Sigmoid colon (tissue), 7 donors: ENCODE measurements around the gene COBL. TPM values are rescaled to one million over a fixed set of nuclear protein-coding genes. Genes with fewer than 3 reads are reported as not detected.

Source experiments
- DNase-seq: peaks from one replicate; pipeline ENCODE4 v3.0.0-alpha.2; 2019
- H3K27ac ChIP-seq, 4 donors: fragments of 200-600 bp; sonication (generic); one replicate each; pipeline ENCODE4 v1.5.1; 2016 to 2019; ENCODE audit warnings: mild to moderate bottlenecking in 1 of 4
- H3K27me3 ChIP-seq, 3 donors: fragments of 200-600 bp; sonication (generic); one replicate each; pipeline ENCODE4 v1.5.1; 2019; ENCODE audit warnings: mild to moderate bottlenecking in 1 of 3
- H3K36me3 ChIP-seq, 4 donors: fragments of 200-600 bp; sonication (generic); one replicate each; pipeline ENCODE4 v1.5.1; 2016 to 2019
- H3K4me1 ChIP-seq, 4 donors: fragments of 200-600 bp; sonication (generic); one replicate each; pipeline ENCODE4 v1.5.1; 2017 to 2019
- H3K4me3 ChIP-seq, 4 donors: fragments of 200-600 bp; sonication (generic); one replicate each; pipeline ENCODE4 v1.5.1; 2017 to 2019; ENCODE audit warnings: mild to moderate bottlenecking in 2 of 4, moderate library complexity in 1 of 4
- H3K9me3 ChIP-seq, 4 donors: fragments of 200-600 bp in 3 of 4; sonication (generic) in 3 of 4; one replicate each; pipeline versions ENCODE4 v1.5.1 to v1.6.1; 2013 to 2019
- EP300 ChIP-seq, 4 donors: sonication (generic); formaldehyde crosslinking; IDR thresholded peaks; one replicate each; pipeline ENCODE4 v1.6.1; 2017; ENCODE audit warnings: antibody characterized with exemption in 4 of 4
- POLR2A ChIP-seq, 2 donors: fragments of 450-650 bp; IDR thresholded peaks; one replicate each; pipeline ENCODE4 v1.6.1; 2016; ENCODE audit warnings: antibody characterized with exemption in 2 of 2, mild to moderate bottlenecking in 2 of 2, moderate library complexity in 2 of 2
- POLR2AphosphoS5 ChIP-seq, 4 donors: sonication (generic); formaldehyde crosslinking; IDR thresholded peaks; one replicate each; pipeline ENCODE4 v1.6.1; 2017; ENCODE audit warnings: antibody characterized with exemption in 4 of 4
- WGBS, 2 donors: extraction: QIAGEN DNeasy Blood & Tissue Kit; methylation state at CpG; one replicate each; pipeline ENCODE4 v1.1.7; 2013; 5-methylcytosine and 5-hydroxymethylcytosine counted together
- intact Hi-C: fragments of 100-400 bp; cut with DNase I; formaldehyde crosslinking; loops from one replicate; pipeline ENCODE4 v1.15.1; 2023
- polyA plus RNA-seq, 3 donors: library from polyadenylated mRNA; stranded (reverse); fragments of 200-250 nt; gene quantifications; one replicate each; pipeline ENCODE4 v1.2.3, GENCODE V29; 2013
- total RNA-seq, 4 donors: library from RNA; depleted of rRNA; stranded (reverse); fragments of >200 nt; gene quantifications; one replicate each; pipeline ENCODE4 v1.1.0, GENCODE V29; 2016
- TF ChIP-seq, protein P1 (sequence below), 4 experiments: fragments of 450-650 bp in 3 of 4; fragments of 200-600 bp in 1 of 4; IDR thresholded peaks; one replicate each; pipeline ENCODE4 v1.5.1; 2016 to 2019; ENCODE audit warnings: antibody characterized with exemption in 4 of 4, mild to moderate bottlenecking in 3 of 4, moderate library complexity in 2 of 4
- donor health status: healthy with polysubstance abuse.
- donor health status: Bipolar disorder and iron deficiency.
- donor health status: healthy.

Gene COBL
- total and polyA plus RNA-seq, 7 donors: 3.0 to 27.6 (median 10.0) TPM

DNA sequence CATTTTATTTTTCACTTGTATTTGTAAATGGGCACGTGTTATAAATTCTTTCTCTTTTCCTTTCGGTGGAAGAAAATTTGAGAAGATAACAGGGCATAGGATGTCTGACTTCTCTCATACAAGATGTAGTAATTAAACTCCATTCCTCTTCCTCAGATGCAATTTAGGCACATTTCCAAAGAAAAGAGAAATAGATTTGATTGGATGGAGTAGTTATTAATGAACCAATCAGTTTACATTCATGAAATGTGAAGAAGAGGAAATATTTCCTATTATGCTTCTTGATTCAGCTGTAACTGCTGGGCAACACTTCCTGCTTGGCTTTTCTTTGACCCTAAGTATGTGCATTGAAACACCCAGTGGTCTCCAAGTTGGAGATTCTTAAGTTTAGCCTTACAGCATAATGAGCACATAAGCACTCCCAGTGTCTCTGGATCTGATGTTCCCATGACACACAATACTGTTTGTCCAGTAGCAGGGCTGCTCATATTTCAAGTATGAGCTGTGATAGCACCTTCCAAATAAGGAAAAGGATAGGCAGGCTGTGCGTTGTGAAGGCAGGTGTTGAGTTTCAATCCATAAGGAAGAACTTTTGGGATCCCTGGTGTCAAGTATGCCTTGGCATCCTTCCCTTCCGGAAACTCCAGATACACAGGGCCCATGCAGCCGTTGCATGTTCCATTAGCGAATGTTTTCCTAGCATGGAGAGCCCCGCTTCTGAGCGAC, 33.4 kb upstream of the COBL start:
- Histone ChIP-seq H3K27me3 (no peaks in the 10 kb centered on the region), H3K4me1 (peaks cover 0 to 7% (median 0%) of the 10 kb centered on the region in 4 donors), H3K9me3 (no peaks in the 10 kb centered on the region), H3K36me3 (no peaks in the 10 kb centered on the region), H3K27ac (no peak overlapping the region), H3K4me3 (no peak overlapping the region)
- intact Hi-C loops: no loop called here
- TF ChIP-seq POLR2AphosphoS5 (IDR thresholded peaks at IDR 0.05) (no peak), EP300 (IDR thresholded peaks at IDR 0.05) (no peak), POLR2A (IDR thresholded peaks at IDR 0.05) (no peak)
- TF ChIP-seq, protein P1, sequence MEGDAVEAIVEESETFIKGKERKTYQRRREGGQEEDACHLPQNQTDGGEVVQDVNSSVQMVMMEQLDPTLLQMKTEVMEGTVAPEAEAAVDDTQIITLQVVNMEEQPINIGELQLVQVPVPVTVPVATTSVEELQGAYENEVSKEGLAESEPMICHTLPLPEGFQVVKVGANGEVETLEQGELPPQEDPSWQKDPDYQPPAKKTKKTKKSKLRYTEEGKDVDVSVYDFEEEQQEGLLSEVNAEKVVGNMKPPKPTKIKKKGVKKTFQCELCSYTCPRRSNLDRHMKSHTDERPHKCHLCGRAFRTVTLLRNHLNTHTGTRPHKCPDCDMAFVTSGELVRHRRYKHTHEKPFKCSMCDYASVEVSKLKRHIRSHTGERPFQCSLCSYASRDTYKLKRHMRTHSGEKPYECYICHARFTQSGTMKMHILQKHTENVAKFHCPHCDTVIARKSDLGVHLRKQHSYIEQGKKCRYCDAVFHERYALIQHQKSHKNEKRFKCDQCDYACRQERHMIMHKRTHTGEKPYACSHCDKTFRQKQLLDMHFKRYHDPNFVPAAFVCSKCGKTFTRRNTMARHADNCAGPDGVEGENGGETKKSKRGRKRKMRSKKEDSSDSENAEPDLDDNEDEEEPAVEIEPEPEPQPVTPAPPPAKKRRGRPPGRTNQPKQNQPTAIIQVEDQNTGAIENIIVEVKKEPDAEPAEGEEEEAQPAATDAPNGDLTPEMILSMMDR (IDR thresholded peaks at IDR 0.05): no peak
- DNase-seq: no peak
- 23 to 65% methylated on average over 8 of the region's 8 CpGs for WGBS, 2 donors

DNA sequence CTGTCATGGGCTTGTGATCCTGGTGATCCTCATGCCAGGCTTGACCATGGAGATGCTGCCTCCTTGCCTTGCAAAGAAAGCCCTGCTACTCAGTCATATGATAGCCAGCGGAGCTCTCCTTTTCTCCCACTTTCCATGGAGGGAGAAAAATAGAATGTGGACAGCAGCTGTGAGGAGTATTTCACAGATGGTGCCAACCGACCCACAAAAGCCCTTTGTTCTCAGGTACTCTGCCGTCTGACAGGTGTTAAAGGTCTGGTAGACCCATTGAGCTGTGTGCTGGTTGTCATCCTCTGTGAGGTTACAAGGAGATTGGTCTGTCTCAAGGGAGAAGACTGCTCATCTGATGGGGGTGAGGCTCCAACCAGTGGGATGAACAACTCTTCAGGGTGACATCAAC, 29.5 kb upstream of the COBL start:
- H3K4me1 ChIP-seq: peaks cover 0 to 7% (median 0%) of the 10 kb centered on the region in 4 donors
- WGBS, 2 donors: 28 to 59% methylated on average over 3 of the region's 3 CpGs
- H3K27ac ChIP-seq: no peak overlapping the region
- no peaks in the 10 kb centered on the region for H3K36me3 ChIP-seq
- no peak overlapping the region for H3K4me3 ChIP-seq
- no peaks in the 10 kb centered on the region for H3K9me3 ChIP-seq
- no peak for DNase-seq
- intact Hi-C loops: no loop called here
- TF ChIP-seq POLR2AphosphoS5 (IDR thresholded peaks at IDR 0.05) (no peak), EP300 (IDR thresholded peaks at IDR 0.05) (no peak), POLR2A (IDR thresholded peaks at IDR 0.05) (no peak)
- TF ChIP-seq, protein P1 (IDR thresholded peaks at IDR 0.05): no peak
- H3K27me3 ChIP-seq: no peaks in the 10 kb centered on the region

GRCh38 chr7:51344406-51345138, 28.0 kb upstream of the COBL start:
- Histone ChIP-seq H3K27me3 (no peaks in the 10 kb centered on the region), H3K4me3 (no peak overlapping the region), H3K4me1 (no peaks in the 10 kb centered on the region), H3K36me3 (no peaks in the 10 kb centered on the region), H3K9me3 (no peaks in the 10 kb centered on the region), H3K27ac (no peak overlapping the region)
- intact Hi-C loops: no loop called here
- TF ChIP-seq, protein P1 (IDR thresholded peaks at IDR 0.05): no peak
- WGBS, 2 donors: 42 to 78% methylated on average over 6 of the region's 6 CpGs
- no peak for DNase-seq

GRCh38 chr7:51340936-51341335, 24.3 kb upstream of the COBL start:
- whole genome bisulfite sequencing, 2 donors: 94 to 96% methylated on average over 6 of the region's 6 CpGs
- H3K36me3 ChIP-seq: no peaks in the 10 kb centered on the region
- no peaks in the 10 kb centered on the region for H3K4me1 ChIP-seq
- intact Hi-C loops: no loop called here
- no peaks in the 10 kb centered on the region for H3K27me3 ChIP-seq
- no peak overlapping the region for H3K27ac ChIP-seq
- TF ChIP-seq EP300 (IDR thresholded peaks at IDR 0.05) (no peak), POLR2A (IDR thresholded peaks at IDR 0.05) (no peak), POLR2AphosphoS5 (IDR thresholded peaks at IDR 0.05) (no peak)
- TF ChIP-seq, protein P1 (IDR thresholded peaks at IDR 0.05): no peak
- H3K4me3 ChIP-seq: no peak overlapping the region
- DNase-seq: no peak
- no peaks in the 10 kb centered on the region for H3K9me3 ChIP-seq
